Smooth muscle cell (in vitro differentiated cells): ENCODE data around the gene GSN. TPM values are rescaled to one million over a fixed set of nuclear protein-coding genes. Genes with fewer than 3 reads are reported as not detected.

Source experiments
- DNase-seq: peaks from one replicate; lab custom pipeline; 2025; ENCODE audit not compliant: unreplicated experiment; lab: John Stamatoyannopoulos, UW
- H2AFZ ChIP-seq: fragments of 200-600 bp; sonication (generic); 2 replicates; pipeline ENCODE4 v1.6.0; 2016; ENCODE audit warnings: antibody characterized with exemption, low read depth, mild to moderate bottlenecking
- H3F3A ChIP-seq: fragments of 200-600 bp; sonication (generic); 2 replicates; pipeline ENCODE4 v1.6.0; 2017; ENCODE audit warnings: antibody characterized with exemption, low read depth
- H3K27ac ChIP-seq: fragments of 200-600 bp; sonication (generic); 2 replicates; pipeline ENCODE4 v1.5.1; 2016; ENCODE audit warnings: low read depth, mild to moderate bottlenecking
- H3K27me3 ChIP-seq: fragments of 200-600 bp; sonication (generic); 2 replicates; pipeline ENCODE4 v1.6.1; 2016; ENCODE audit warnings: low read depth, mild to moderate bottlenecking
- H3K36me3 ChIP-seq: fragments of 200-600 bp; sonication (generic); 2 replicates; pipeline ENCODE4 v1.5.1; 2016; ENCODE audit warnings: low read depth
- H3K4me1 ChIP-seq: fragments of 200-600 bp; sonication (generic); 2 replicates; pipeline ENCODE4 v1.5.1; 2016; ENCODE audit warnings: low read depth
- H3K4me2 ChIP-seq: fragments of 200-600 bp; sonication (generic); 2 replicates; pipeline ENCODE4 v1.6.0; 2016; ENCODE audit warnings: mild to moderate bottlenecking
- H3K4me3 ChIP-seq: fragments of 200-600 bp; sonication (generic); 2 replicates; pipeline ENCODE4 v1.5.1; 2016; ENCODE audit warnings: mild to moderate bottlenecking
- H3K79me2 ChIP-seq: fragments of 200-600 bp; sonication (generic); 2 replicates; pipeline ENCODE4 v1.6.0; 2016; ENCODE audit warnings: low read depth, mild to moderate bottlenecking
- H3K9ac ChIP-seq: fragments of 200-600 bp; sonication (generic); 2 replicates; pipeline ENCODE4 v1.6.0; 2016; ENCODE audit warnings: low read depth
- H3K9me3 ChIP-seq: fragments of 200-600 bp; sonication (generic); replicated peaks from 2 replicates; pipeline ENCODE4 v1.5.1; 2016; ENCODE audit warnings: low read depth
- H4K20me1 ChIP-seq: fragments of 200-600 bp; sonication (generic); 2 replicates; pipeline ENCODE4 v1.6.0; 2016; ENCODE audit warnings: low read depth
- CTCF ChIP-seq: fragments of 200-600 bp; sonication (generic); IDR thresholded peaks from 2 replicates; pipeline ENCODE4 v1.5.1; 2017; ENCODE audit warnings: borderline replicate concordance, mild to moderate bottlenecking, antibody characterized with exemption; ENCODE audit not compliant: insufficient read depth, poor library complexity, severe bottlenecking
- WGBS: methylation state at CpG from one replicate; pipeline ENCODE4 v1.1.7; 2016; ENCODE audit warnings: low lambda C conversion rate; 5-methylcytosine and 5-hydroxymethylcytosine counted together
- polyA plus RNA-seq: library from polyadenylated mRNA; unstranded; fragments of >200 nt; fragmentation: Nextera tagmentation; extraction: Ambion mirVana; gene quantifications from 2 replicates; pipeline ENCODE4 v1.2.1, GENCODE V29; 2016
- total RNA-seq: library from RNA; depleted of rRNA; stranded (reverse); fragments of >200 nt; gene quantifications from 2 replicates; pipeline ENCODE4 v1.2.3, GENCODE V29; 2014

GSN gene
- total and polyA plus RNA-seq, 2 experiments from 2014 or later: 337 to 685 TPM

DNA sequence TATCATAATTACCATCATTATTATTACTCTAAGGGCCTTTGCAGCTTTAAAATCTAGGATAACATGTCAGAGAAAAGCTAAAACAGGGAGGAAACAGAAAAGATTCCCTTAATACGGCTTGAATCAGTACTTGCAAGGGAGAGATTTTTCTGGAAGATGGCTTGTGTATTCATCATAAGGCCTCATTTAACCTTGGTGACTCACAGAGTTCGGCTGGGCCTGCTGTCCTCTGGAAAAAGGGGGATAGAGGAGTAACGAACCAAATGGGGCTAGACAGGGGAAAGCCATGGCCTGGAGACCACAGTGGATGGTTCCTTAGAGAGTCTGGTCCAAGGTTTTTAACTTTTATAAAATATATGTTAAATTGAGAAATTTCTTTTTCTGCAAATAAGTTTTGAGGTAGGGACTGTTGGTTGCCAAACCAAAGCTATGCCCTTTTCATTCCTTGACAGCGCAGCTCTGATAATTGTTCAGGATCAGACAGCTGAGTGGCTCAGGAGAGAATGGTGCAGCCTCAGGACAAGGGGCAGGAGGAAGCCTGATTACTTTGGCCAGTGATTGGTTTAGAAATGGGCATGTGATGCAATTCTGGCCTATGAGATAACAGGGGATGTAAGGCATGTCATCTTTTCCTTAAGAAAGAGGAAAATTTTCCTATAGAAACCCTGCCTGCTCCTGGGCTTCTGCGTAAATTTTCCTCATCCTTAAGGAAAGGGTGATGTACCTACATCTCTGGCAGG lies 25.6 kb upstream of the GSN start:
- Histone ChIP-seq H3K4me1 (no peaks in the 10 kb centered on the region), H2AFZ (peak overlapping the region; percentile 20), H3K79me2 (no peaks in the 10 kb centered on the region), H3K36me3 (no peaks in the 10 kb centered on the region), H4K20me1 (no peaks in the 10 kb centered on the region), H3K4me3 (no peak overlapping the region), H3F3A (no peaks in the 10 kb centered on the region), H3K27me3 (no peaks in the 10 kb centered on the region), H3K9me3 (no peaks in the 10 kb centered on the region), H3K9ac (no peak overlapping the region), H3K4me2 (peak overlapping the region; percentile 32), H3K27ac (peak overlapping the region; percentile 40)
- TF ChIP-seq CTCF: no peak
- DNase-seq: no peak
- 47% methylated on average over 5 of the region's 5 CpGs for WGBS

GRCh38 chr9:121242959-121243346 lies 25.0 kb upstream of the GSN start:
- 92% methylated on average over 4 of the region's 4 CpGs for WGBS
- DNase-seq: no peak
- H3K79me2 ChIP-seq: no peaks in the 10 kb centered on the region
- no peaks in the 10 kb centered on the region for H3K4me1 ChIP-seq
- no peaks in the 10 kb centered on the region for H3K27me3 ChIP-seq
- H3K9ac ChIP-seq: no peak overlapping the region
- H3K36me3 ChIP-seq: no peaks in the 10 kb centered on the region
- no peaks in the 10 kb centered on the region for H4K20me1 ChIP-seq
- no peak for TF ChIP-seq CTCF
- no peaks in the 10 kb centered on the region for H3K9me3 ChIP-seq
- no peaks in the 10 kb centered on the region for H3F3A ChIP-seq
- H3K4me2 ChIP-seq: no peak overlapping the region
- no peak overlapping the region for H2AFZ ChIP-seq
- H3K27ac ChIP-seq: peak overlapping the region; percentile 40
- no peak overlapping the region for H3K4me3 ChIP-seq

GRCh38 chr9:121246821-121247561 lies 21.0 kb upstream of the GSN start:
- Histone ChIP-seq H3K4me1 (no peaks in the 10 kb centered on the region), H3K27me3 (no peaks in the 10 kb centered on the region), H3K27ac (peak overlapping the region; percentile 91), H3K79me2 (no peaks in the 10 kb centered on the region), H3K4me3 (no peak overlapping the region), H3K36me3 (no peaks in the 10 kb centered on the region), H3F3A (no peaks in the 10 kb centered on the region), H3K9ac (peak overlapping the region; percentile 60), H3K9me3 (no peaks in the 10 kb centered on the region), H4K20me1 (no peaks in the 10 kb centered on the region), H2AFZ (no peak overlapping the region), H3K4me2 (peak overlapping the region; percentile 60)
- 49% methylated on average over 12 of the region's 12 CpGs for WGBS
- TF ChIP-seq CTCF: no peak
- no peak for DNase-seq
